IMR-90 (cell line): Measurements from ENCODE around the gene KRT1. TPM values are rescaled to one million over a fixed set of nuclear protein-coding genes. Genes with fewer than 3 reads are reported as not detected.

Experiments
- ATAC-seq: fragments of 200-7000 bp; cut with Tn5 transposase; 2 replicates; pipeline ENCODE4 v1.9.1; 2020; ENCODE audit warnings: low read depth, mild to moderate bottlenecking, moderate library complexity
- BruUV-seq: library from RNA; stranded (reverse); fragments of 400-500 nt; replicated peaks from 2 replicates; lab custom pipeline; 2021; lab: Mats Ljungman, UMichigan
- CTCF ChIA-PET: fragments of 300-600 bp; formaldehyde crosslinking; extraction: SDS; loops from one replicate; lab custom pipeline; 2021; ENCODE audit warnings: antibody characterized with exemption; lab: Yijun Ruan, JAX
- POLR2A ChIA-PET: fragments of 300-600 bp; sonication (Branson Sonifier 250); formaldehyde crosslinking; loops from one replicate; lab custom pipeline; 2022; ENCODE audit warnings: antibody characterized with exemption; ENCODE audit not compliant: unreplicated experiment; lab: Charles Lee
- DNase-seq: peaks from one replicate; pipeline ENCODE4 v3.0.0; 2013
- H2AFZ ChIP-seq: replicated peaks from 2 replicates; pipeline ENCODE3; 2013; ENCODE audit warnings: low read length, mild to moderate bottlenecking; ENCODE audit not compliant: poor library complexity
- H2AK5ac ChIP-seq: 2 replicates; pipeline ENCODE4 v1.6.1; 2013; ENCODE audit warnings: low read depth, low read length, inconsistent platforms
- H2AK9ac ChIP-seq: replicated peaks from 2 replicates; pipeline ENCODE3; 2013; ENCODE audit warnings: mild to moderate bottlenecking, low read depth, low read length, moderate library complexity; ENCODE audit not compliant: poor library complexity
- H2BK120ac ChIP-seq: 2 replicates; pipeline ENCODE4 v1.6.1; 2013; ENCODE audit warnings: low read depth, low read length, inconsistent platforms
- H2BK15ac ChIP-seq: 3 replicates; pipeline ENCODE4 v1.6.1; 2013; ENCODE audit warnings: low read depth, low read length, inconsistent platforms
- H2BK20ac ChIP-seq: 2 replicates; pipeline ENCODE4 v1.6.1; 2013; ENCODE audit warnings: low read depth, mild to moderate bottlenecking, inconsistent platforms, low read length, moderate library complexity
- H2BK5ac ChIP-seq: 2 replicates; pipeline ENCODE4 v1.6.1; 2013; ENCODE audit warnings: mild to moderate bottlenecking, low read depth, low read length, inconsistent platforms; ENCODE audit not compliant: poor library complexity, severe bottlenecking
- H3K14ac ChIP-seq: replicated peaks from 2 replicates; pipeline ENCODE4 v1.6.1; 2013; ENCODE audit warnings: low read depth, low read length, inconsistent platforms
- H3K18ac ChIP-seq: 2 replicates; pipeline ENCODE4 v1.6.1; 2013; ENCODE audit warnings: low read depth, low read length, control low read depth
- H3K23ac ChIP-seq: 2 replicates; pipeline ENCODE4 v1.6.1; 2013; ENCODE audit warnings: low read depth, low read length, inconsistent platforms
- H3K27ac ChIP-seq: 2 replicates; pipeline ENCODE4 v1.5.1; 2013; ENCODE audit warnings: mild to moderate bottlenecking, control low read depth, low read length; ENCODE audit not compliant: insufficient read depth
- H3K27me3 ChIP-seq: 2 replicates; pipeline ENCODE4 v1.6.1; 2013; ENCODE audit warnings: low read length; ENCODE audit not compliant: control insufficient read depth, insufficient read depth
- H3K36me3 ChIP-seq: 2 replicates; pipeline ENCODE4 v1.6.1; 2013; ENCODE audit warnings: low read length, mixed read lengths; ENCODE audit not compliant: control insufficient read depth, insufficient read depth
- H3K4ac ChIP-seq: 2 replicates; pipeline ENCODE4 v1.6.1; 2013; ENCODE audit warnings: low read depth, low read length, inconsistent platforms
- H3K4me1 ChIP-seq: 2 replicates; pipeline ENCODE4 v1.6.1; 2013; ENCODE audit warnings: low read length, mixed read lengths; ENCODE audit not compliant: control insufficient read depth, insufficient read depth
- H3K4me2 ChIP-seq: 2 replicates; pipeline ENCODE4 v1.6.1; 2013; ENCODE audit warnings: low read depth, mild to moderate bottlenecking, control low read depth, low read length, moderate library complexity
- H3K4me3 ChIP-seq: 2 replicates; pipeline ENCODE4 v1.5.1; 2013; ENCODE audit warnings: low read depth, mild to moderate bottlenecking, control low read depth, low read length, moderate library complexity; ENCODE audit not compliant: insufficient read depth
- H3K56ac ChIP-seq: 2 replicates; pipeline ENCODE4 v1.6.1; 2013; ENCODE audit warnings: low read length, inconsistent platforms; ENCODE audit not compliant: insufficient read depth; ENCODE audit errors: extremely low read depth
- H3K79me1 ChIP-seq, 2 experiments: 2 replicates each; pipeline ENCODE4 v1.6.1; 2013; ENCODE audit warnings: low read length in 2 of 2, inconsistent platforms in 1 of 2, low read depth in 1 of 2
- H3K9ac ChIP-seq: 2 replicates; pipeline ENCODE4 v1.6.1; 2013; ENCODE audit warnings: low read depth, low read length, control low read depth
- H3K9me1 ChIP-seq: 2 replicates; pipeline ENCODE4 v1.6.1; 2013; ENCODE audit warnings: low read length, inconsistent platforms; ENCODE audit not compliant: insufficient read depth
- H3K9me3 ChIP-seq: 2 replicates; pipeline ENCODE4 v1.6.1; 2013; ENCODE audit warnings: low read length; ENCODE audit not compliant: control insufficient read depth, insufficient read depth
- H4K20me1 ChIP-seq: 2 replicates; pipeline ENCODE4 v1.6.1; 2013; ENCODE audit warnings: low read length, inconsistent platforms; ENCODE audit not compliant: insufficient read depth
- H4K5ac ChIP-seq: 2 replicates; pipeline ENCODE4 v1.6.1; 2013; ENCODE audit warnings: mild to moderate bottlenecking, low read depth, low read length, control low read depth
- H4K8ac ChIP-seq, 2 experiments: 2 replicates each; pipeline ENCODE4 v1.6.1; 2013; ENCODE audit warnings: low read depth in 2 of 2, low read length in 2 of 2, control low read depth in 1 of 2, inconsistent platforms in 1 of 2
- H4K91ac ChIP-seq: 2 replicates; pipeline ENCODE4 v1.6.1; 2013; ENCODE audit warnings: low read depth, low read length, inconsistent platforms; ENCODE audit not compliant: insufficient read depth
- BHLHE40 ChIP-seq: fragments of 150-350 bp; IDR thresholded peaks from 2 replicates; pipeline ENCODE4 v1.6.1; 2016; ENCODE audit warnings: mild to moderate bottlenecking, low read depth, low read length
- CEBPB ChIP-seq: IDR thresholded peaks from 2 replicates; pipeline ENCODE4 v1.6.1; 2012; ENCODE audit warnings: low read depth, low read length, improper control_type of control experiment
- CHD1 ChIP-seq: IDR thresholded peaks from 2 replicates; pipeline ENCODE4 v1.6.1; 2012; ENCODE audit warnings: low read depth, low read length, improper control_type of control experiment
- CTCF ChIP-seq: conservative IDR thresholded peaks from 2 replicates; pipeline ENCODE4 v1.5.1; 2012; ENCODE audit warnings: mild to moderate bottlenecking, low read depth, low read length, improper control_type of control experiment
- FOS ChIP-seq: fragments of 150-350 bp; IDR thresholded peaks from 2 replicates; pipeline ENCODE4 v1.6.1; 2016; ENCODE audit warnings: low read depth, low read length
- MAFK ChIP-seq: IDR thresholded peaks from 2 replicates; pipeline ENCODE4 v1.6.1; 2012; ENCODE audit warnings: low read depth, low read length, improper control_type of control experiment
- MAZ ChIP-seq: IDR thresholded peaks from 2 replicates; pipeline ENCODE4 v1.6.1; 2012; ENCODE audit warnings: low read depth, mild to moderate bottlenecking, low read length, improper control_type of control experiment, moderate library complexity, borderline replicate concordance
- MXI1 ChIP-seq: IDR thresholded peaks from 2 replicates; pipeline ENCODE4 v1.6.1; 2012; ENCODE audit warnings: low read depth, mild to moderate bottlenecking, low read length, moderate library complexity, borderline replicate concordance
- NFE2L2 ChIP-seq: fragments of 150-350 bp; IDR thresholded peaks from 2 replicates; pipeline ENCODE4 v1.6.1; 2016; ENCODE audit warnings: low read depth, mild to moderate bottlenecking, low read length
- POLR2A ChIP-seq: IDR thresholded peaks from 2 replicates; pipeline ENCODE4 v1.6.1; 2012; ENCODE audit warnings: mild to moderate bottlenecking, low read depth, low read length
- RAD21 ChIP-seq: IDR thresholded peaks from 2 replicates; pipeline ENCODE4 v1.6.1; 2012; ENCODE audit warnings: low read length, improper control_type of control experiment
- RCOR1 ChIP-seq: IDR thresholded peaks from 2 replicates; pipeline ENCODE4 v1.6.1; 2012; ENCODE audit warnings: mild to moderate bottlenecking, low read length, improper control_type of control experiment; ENCODE audit not compliant: insufficient replicate concordance
- RFX5 ChIP-seq: IDR thresholded peaks from 2 replicates; pipeline ENCODE4 v1.8.0; 2012; ENCODE audit warnings: low read depth, mild to moderate bottlenecking, low read length, moderate library complexity
- SMC3 ChIP-seq: fragments of 150-350 bp; IDR thresholded peaks from 2 replicates; pipeline ENCODE4 v1.6.1; 2016; ENCODE audit warnings: low read depth, mild to moderate bottlenecking, antibody characterized with exemption, low read length, moderate library complexity
- USF2 ChIP-seq: fragments of 150-350 bp; IDR thresholded peaks from 2 replicates; pipeline ENCODE4 v1.6.1; 2017; ENCODE audit warnings: mild to moderate bottlenecking, antibody characterized with exemption, low read length, low read depth
- WGBS, 2 experiments: methylation state at CpG; one replicate each; pipeline versions ENCODE4 v1.1.5 to v1.1.7; 2013; ENCODE audit warnings: missing lambda C conversion rate in 2 of 2; ENCODE audit not compliant: insufficient read length in 1 of 2; ENCODE audit errors: extremely low coverage in 2 of 2; 5-methylcytosine and 5-hydroxymethylcytosine counted together
- dilution Hi-C: fragments of 300-500 bp; cut with HindIII; formaldehyde crosslinking; loops from one replicate; pipeline ENCODE4 v1.14.3; 2018; ENCODE audit warnings: low sequenced_read_pairs; ENCODE audit not compliant: unreplicated experiment
- in situ Hi-C: fragments of 300-500 bp; cut with MboI; formaldehyde crosslinking; loops from 3 replicates; pipeline ENCODE4 v1.14.3; 2019; ENCODE audit warnings: low sequenced_read_pairs, inconsistent platforms, mixed read lengths
- intact Hi-C: fragments of 100-400 bp; cut with micrococcal nuclease; formaldehyde crosslinking; loops from 2 replicates; pipeline ENCODE4 v1.10.0; 2022
- polyA plus RNA-seq, 3 experiments: library from polyadenylated mRNA; depleted of rRNA; stranded (reverse); fragments of >200 nt; gene quantifications; 2 replicates each; pipeline ENCODE4 v1.2.3, GENCODE V29; 2012; ENCODE audit warnings: low replicate concordance in 1 of 3
- total RNA-seq: library from RNA; depleted of rRNA; stranded (reverse); fragments of >200 nt; gene quantifications from 2 replicates; pipeline ENCODE4 v1.2.3, GENCODE V29; 2012
- TF ChIP-seq, protein P1 (sequence below): fragments of 150-350 bp; IDR thresholded peaks from 2 replicates; pipeline ENCODE4 v1.6.1; 2016; ENCODE audit warnings: low read depth, mild to moderate bottlenecking, low read length, moderate library complexity, borderline replicate concordance

The KRT1 gene
- total and polyA plus RNA-seq, 2 of the 4 experiments (the other 2 are of a cell fraction) = not detected

DNA sequence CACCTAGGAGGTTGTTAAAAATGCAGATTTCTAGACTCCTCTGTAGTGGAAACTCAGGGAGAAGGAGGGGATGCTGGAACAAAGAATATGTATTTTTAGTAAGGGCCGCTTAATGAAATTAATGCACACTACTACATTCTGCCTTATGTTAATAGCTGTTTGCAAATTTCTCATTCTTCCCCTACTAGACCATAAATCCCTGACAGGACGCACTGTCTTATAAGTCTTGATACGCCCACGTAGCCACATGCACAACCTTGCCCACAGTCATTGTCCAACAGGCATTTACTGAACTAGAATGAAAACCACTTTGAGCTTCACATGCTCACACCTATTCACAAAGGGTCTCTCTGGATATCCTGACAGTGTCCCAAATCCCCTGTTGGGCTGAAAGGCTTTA lies 38.7 kb downstream of the KRT1 start:
- Histone ChIP-seq H3K4me1 (no peaks in the 10 kb centered on the region), H3K4ac (no peak overlapping the region), H2AK5ac (no peak overlapping the region), H3K56ac (no peak overlapping the region), H3K36me3 (no peaks in the 10 kb centered on the region), H2AFZ (no peak overlapping the region), H3K27ac (no peak overlapping the region), H2BK120ac (no peak overlapping the region), H2BK5ac (no peak overlapping the region), H3K9me3 (no peaks in the 10 kb centered on the region), H3K4me2 (no peak overlapping the region), H2AK9ac (no peak overlapping the region), H3K18ac (no peak overlapping the region), H3K9ac (no peak overlapping the region), H4K5ac (no peak overlapping the region), H3K4me3 (no peak overlapping the region), H3K14ac (no peak overlapping the region), H2BK15ac (no peak overlapping the region), H3K79me1 (no peaks in the 10 kb centered on the region), H4K91ac (no peak overlapping the region), H3K9me1 (no peaks in the 10 kb centered on the region), H4K20me1 (no peaks in the 10 kb centered on the region), H2BK20ac (no peak overlapping the region), H3K27me3 (peaks cover 30% of the 10 kb centered on the region), H3K23ac (no peak overlapping the region), H4K8ac (no peak overlapping the region)
- ChIA-PET POLR2A (no interaction called here), CTCF (no interaction called here)
- in situ Hi-C loops (no loop called here), dilution Hi-C loops (no loop called here), intact Hi-C loops (no loop called here)
- TF ChIP-seq MAZ (no peak), RFX5 (no peak), USF2 (no peak), SMC3 (no peak), MAFK (no peak), FOS (no peak), MXI1 (no peak), NFE2L2 (no peak), BHLHE40 (no peak), POLR2A (no peak), RAD21 (no peak), CTCF (no peak), CHD1 (no peak), CEBPB (no peak), RCOR1 (no peak)
- TF ChIP-seq, protein P1, sequence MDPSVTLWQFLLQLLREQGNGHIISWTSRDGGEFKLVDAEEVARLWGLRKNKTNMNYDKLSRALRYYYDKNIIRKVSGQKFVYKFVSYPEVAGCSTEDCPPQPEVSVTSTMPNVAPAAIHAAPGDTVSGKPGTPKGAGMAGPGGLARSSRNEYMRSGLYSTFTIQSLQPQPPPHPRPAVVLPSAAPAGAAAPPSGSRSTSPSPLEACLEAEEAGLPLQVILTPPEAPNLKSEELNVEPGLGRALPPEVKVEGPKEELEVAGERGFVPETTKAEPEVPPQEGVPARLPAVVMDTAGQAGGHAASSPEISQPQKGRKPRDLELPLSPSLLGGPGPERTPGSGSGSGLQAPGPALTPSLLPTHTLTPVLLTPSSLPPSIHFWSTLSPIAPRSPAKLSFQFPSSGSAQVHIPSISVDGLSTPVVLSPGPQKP = no peak
- DNase-seq (no peak), ATAC-seq (no peak)
- no TSS peak for BruUV-seq
- no CpG with 5 or more reads among the region's 4 CpGs for WGBS, 2 experiments
